ENCODE measurements around the gene ARL17B.
"Not testable (repeated sequence)": the region's sequence is repeated elsewhere in the genome, so short reads cannot be mapped to it uniquely, and the experiment has no call there.

ARL17B gene

DNA sequence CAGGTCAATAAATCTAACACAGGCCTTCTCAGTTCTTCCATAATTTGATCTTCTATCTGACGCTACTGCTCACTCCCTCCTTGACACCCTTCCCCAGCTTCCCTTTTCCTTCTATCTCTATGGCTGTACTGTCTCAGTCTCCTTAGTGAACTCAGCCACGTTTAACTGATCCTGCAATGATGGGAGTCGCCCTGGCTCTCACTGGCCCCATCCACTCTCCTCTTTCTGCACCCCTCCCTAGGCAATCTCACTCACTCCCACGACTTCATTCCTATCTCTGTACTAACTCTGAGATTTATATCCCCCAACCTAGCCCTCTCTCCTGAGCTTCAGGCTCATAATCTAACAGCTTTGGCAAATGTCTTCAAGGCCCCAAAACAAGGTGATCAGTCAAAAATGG, 7.7 kb downstream of the ARL17B start:
- H3K27me3 ChIP-seq; H3K4me1 ChIP-seq; H3K27ac ChIP-seq; H3K9ac ChIP-seq; H4K20me1 ChIP-seq; H3K4me3 ChIP-seq; H3K36me3 ChIP-seq; H3K4me2 ChIP-seq; H3K9me3 ChIP-seq (replicated peaks in 1 of 11): not testable (repeated sequence)

DNA sequence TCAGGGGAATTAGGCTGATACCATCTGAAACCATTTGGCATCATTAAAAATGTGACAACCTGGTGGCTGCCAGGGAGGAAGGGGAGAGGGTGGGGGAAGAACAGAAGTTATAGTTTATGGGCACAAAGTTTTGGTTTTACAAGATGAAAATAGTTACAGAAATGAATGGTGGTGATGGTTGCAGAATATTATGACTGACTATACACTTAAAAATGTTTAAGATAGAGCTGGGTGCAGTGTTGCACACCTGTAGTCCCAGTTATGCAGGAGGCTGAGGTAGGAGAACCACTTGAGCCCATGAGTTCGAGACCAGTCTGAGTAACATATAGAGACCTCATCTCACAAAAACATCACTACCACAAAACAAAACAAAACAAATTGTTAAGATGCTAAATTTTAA, 12.5 kb downstream of the ARL17B start:
- H3K9me3 ChIP-seq (replicated peaks in 1 of 11); H3K9ac ChIP-seq; H3K4me3 ChIP-seq; H3K27ac ChIP-seq; H3K27me3 ChIP-seq; H3K36me3 ChIP-seq; H3K4me2 ChIP-seq; H3K4me1 ChIP-seq; H4K20me1 ChIP-seq: not testable (repeated sequence)

- H3K4me3 ChIP-seq; H3K9me3 ChIP-seq (replicated peaks in 1 of 11); H3K4me2 ChIP-seq; H3K27me3 ChIP-seq; H3K36me3 ChIP-seq; H3K9ac ChIP-seq; H3K4me1 ChIP-seq; H4K20me1 ChIP-seq: not testable (repeated sequence)
- H3K27ac ChIP-seq = peak overlapping the region in 2 of 11 experiments; percentile 61 to 66; a peak in 3 of 22 replicates
These were observed 13.2 kb downstream of the ARL17B start for GRCh38 chr17:46348345-46348744.

DNA sequence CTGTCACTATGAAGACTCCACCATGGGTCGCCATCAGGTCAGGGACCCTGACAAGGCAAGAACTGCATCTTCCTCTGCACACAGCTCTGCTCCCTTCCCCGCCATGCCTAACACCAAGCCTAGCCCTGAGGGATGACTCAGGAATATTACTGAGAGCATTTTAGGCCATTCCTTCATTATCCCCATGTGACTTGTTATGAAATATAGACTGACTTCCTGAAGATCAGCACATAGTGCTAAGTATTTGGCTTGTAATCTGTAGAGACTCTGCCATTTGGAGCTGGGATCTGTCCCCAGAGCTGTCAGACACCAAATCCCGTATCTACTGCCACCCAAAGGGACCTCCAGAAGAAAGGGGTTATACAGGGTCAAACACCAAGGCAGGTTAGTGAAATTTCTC, 19.4 kb downstream of the ARL17B start:
- not testable (repeated sequence) for H3K36me3 ChIP-seq; H3K9ac ChIP-seq; H3K4me3 ChIP-seq; H3K9me3 ChIP-seq (replicated peaks in 1 of 11); H4K20me1 ChIP-seq; H3K4me2 ChIP-seq; H3K4me1 ChIP-seq; H3K27ac ChIP-seq; H3K27me3 ChIP-seq

GRCh38 chr17:46341220-46341619, 20.3 kb downstream of the ARL17B start:
- not testable (repeated sequence) for H4K20me1 ChIP-seq; H3K4me1 ChIP-seq; H3K27ac ChIP-seq; H3K9ac ChIP-seq; H3K4me2 ChIP-seq; H3K27me3 ChIP-seq; H3K9me3 ChIP-seq (replicated peaks in 1 of 11); H3K4me3 ChIP-seq; H3K36me3 ChIP-seq

DNA sequence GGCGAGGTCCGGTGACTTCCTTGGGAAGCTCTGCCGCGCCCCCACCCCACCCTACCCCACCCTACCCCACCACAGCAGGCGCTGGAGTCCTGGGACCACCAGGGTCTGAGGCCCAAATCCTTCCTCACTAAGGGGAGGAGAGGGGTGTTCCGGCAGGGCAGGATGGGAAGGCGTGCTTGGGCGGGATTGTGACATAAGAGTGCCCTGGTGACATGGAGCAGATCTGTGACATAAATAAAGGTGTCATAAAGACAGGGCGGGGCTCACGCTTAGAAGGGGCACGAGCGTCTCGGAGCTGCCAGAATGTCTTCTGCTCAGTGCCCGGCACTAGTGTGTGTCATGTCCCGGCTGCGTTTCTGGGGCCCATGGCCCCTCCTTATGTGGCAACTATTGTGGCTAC, 66.7 kb downstream of the ARL17B start, which contains the start of gene LRRC37A:
Gene LRRC37A (plus strand): TSS at position 301 of the 400 bp plus-strand sequence. CDS start 3 bp downstream, at position 304.
- H3K4me2 ChIP-seq; H3K4me3 ChIP-seq; H3K9ac ChIP-seq; H3K27me3 ChIP-seq; H3K9me3 ChIP-seq (replicated peaks in 1 of 11); H4K20me1 ChIP-seq; H3K27ac ChIP-seq; H3K36me3 ChIP-seq: not testable (repeated sequence)
- peaks cover 13 to 19% (median 17%) of the 10 kb centered on the region in 10 experiments for H3K4me1 ChIP-seq

DNA sequence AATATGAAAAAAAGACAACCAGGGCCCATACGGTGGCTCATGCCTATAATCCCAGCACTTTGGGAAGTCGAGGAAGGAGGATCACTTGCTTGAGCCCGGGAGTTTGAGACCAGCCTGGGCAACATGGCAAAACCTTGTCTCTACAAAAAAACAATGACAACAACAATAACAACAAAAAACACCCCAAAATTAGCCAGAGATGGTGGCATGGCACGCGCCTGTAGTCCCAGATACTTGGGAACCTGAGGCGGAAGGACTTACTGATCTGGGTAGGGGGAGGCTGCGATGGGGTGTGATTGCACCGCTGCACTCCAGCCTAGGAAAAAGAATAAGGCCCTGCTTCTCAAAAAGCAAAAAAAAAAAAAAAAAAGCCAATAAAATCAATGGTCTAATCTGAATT, 69.9 kb downstream of the ARL17B start:
- H3K4me3 ChIP-seq; H4K20me1 ChIP-seq; H3K36me3 ChIP-seq; H3K9me3 ChIP-seq (replicated peaks in 1 of 11); H3K27me3 ChIP-seq: not testable (repeated sequence)
- H3K4me2 ChIP-seq = peak overlapping the region; percentile 47 to 95 (median 85)
- H3K9ac ChIP-seq = peak overlapping the region; percentile 51 to 71 (median 65); a peak in 18 of 22 replicates
- peak overlapping the region; percentile 63 to 83 (median 77); a peak in 20 of 22 replicates for H3K27ac ChIP-seq
- H3K4me1 ChIP-seq = peaks cover 13 to 24% (median 19%) of the 10 kb centered on the region in 10 experiments

DNA sequence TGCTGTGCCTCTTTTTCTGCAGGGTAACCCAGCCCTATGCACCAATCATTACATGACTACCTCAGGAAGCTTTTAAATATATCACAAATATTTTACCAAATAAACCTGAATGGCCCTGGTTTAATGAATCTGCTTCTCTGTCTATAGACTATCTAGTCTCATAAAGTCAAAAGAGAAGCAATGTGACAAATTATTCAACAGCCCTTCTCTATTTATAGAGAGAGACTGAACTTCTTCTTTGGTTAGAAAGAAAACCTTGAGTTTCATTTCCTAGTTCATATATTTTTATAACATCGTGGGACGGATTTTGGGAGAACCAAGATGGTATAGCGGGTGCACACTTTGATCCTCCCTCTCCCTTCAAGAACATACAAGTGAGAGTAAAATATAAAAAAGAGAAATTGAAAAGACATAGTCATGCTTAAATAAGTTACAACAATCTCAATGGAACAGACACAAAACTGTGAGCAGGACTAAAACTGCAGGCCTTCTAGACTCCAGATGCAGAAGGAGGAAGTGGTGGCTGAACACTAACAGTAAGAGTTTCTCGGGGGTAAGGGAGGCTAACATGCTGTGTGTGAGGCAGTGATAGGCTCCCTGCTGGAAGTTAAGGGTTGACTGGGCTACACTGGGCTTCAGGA, 70.5 kb downstream of the ARL17B start:
- Histone ChIP-seq H3K4me3 (peak overlapping the region in 6 of 10 experiments; percentile 26 to 51 (median 38); a peak in 7 of 20 replicates), H3K4me2 (peak overlapping the region; percentile 47 to 95 (median 85)), H3K27ac (peak overlapping the region; percentile 63 to 83 (median 77); a peak in 21 of 22 replicates), H3K4me1 (peaks cover 13 to 24% (median 19%) of the 10 kb centered on the region in 10 experiments), H3K9ac (peak overlapping the region; percentile 51 to 71 (median 65); a peak in 21 of 22 replicates)
- H3K36me3 ChIP-seq; H3K9me3 ChIP-seq (replicated peaks in 1 of 11); H4K20me1 ChIP-seq; H3K27me3 ChIP-seq: not testable (repeated sequence)

DNA sequence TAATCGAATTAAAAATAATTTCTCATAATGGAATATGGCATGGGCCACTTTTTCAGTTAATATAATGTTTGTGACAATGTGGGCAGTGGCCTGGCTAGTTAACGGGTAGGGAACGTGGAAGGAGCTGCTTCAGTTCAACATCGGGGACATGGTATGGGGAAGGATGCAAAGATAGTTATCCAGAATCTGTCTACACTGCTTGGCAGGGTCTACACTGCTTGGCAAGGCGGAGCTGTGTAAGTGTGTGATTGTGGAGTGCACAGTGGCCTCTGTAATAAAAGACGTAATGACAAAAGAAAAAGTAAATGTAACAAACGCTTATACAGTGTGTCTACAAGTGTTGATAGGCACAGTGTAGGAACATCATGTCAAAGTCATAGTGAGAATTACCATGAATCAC, 74.0 kb downstream of the ARL17B start:
- peaks cover 13 to 24% (median 19%) of the 10 kb centered on the region in 10 experiments for H3K4me1 ChIP-seq
- not testable (repeated sequence) for H3K36me3 ChIP-seq; H3K4me2 ChIP-seq; H3K27me3 ChIP-seq; H3K27ac ChIP-seq; H3K9me3 ChIP-seq (replicated peaks in 1 of 11); H3K4me3 ChIP-seq; H3K9ac ChIP-seq; H4K20me1 ChIP-seq

DNA sequence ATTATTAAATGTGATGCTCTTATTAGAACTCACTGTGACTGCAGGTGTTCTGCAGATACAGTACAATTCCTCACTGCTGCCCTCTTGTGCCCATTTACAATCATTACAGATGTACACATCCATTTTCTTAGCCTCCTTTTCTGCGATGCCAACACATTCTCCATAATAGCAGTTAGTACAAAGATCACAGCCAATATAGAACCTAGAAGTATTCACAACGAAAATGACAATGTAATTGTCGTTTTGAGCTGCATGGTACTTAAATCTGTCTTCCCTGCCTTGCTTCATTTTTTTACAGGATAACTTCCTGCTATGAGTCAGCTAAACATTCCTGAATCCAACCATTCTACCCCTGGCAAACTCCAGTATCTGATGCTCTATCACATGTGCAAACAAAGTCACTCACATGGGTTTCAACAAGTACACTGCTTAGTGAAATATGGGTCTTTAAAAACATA, 74.8 kb downstream of the ARL17B start:
- peaks cover 12 to 22% (median 18%) of the 10 kb centered on the region in 10 experiments for H3K4me1 ChIP-seq
- H3K4me2 ChIP-seq; H3K36me3 ChIP-seq; H3K27ac ChIP-seq; H3K27me3 ChIP-seq; H3K9ac ChIP-seq; H4K20me1 ChIP-seq; H3K4me3 ChIP-seq; H3K9me3 ChIP-seq (replicated peaks in 1 of 11): not testable (repeated sequence)

GRCh38 chr17:46285500-46285899, 76.1 kb downstream of the ARL17B start:
- H3K9ac ChIP-seq; H3K9me3 ChIP-seq (replicated peaks in 1 of 11); H3K27ac ChIP-seq; H3K4me3 ChIP-seq; H3K4me2 ChIP-seq; H3K36me3 ChIP-seq; H4K20me1 ChIP-seq; H3K27me3 ChIP-seq: not testable (repeated sequence)
- peaks cover 2 to 12% (median 9%) of the 10 kb centered on the region in 10 experiments for H3K4me1 ChIP-seq

DNA sequence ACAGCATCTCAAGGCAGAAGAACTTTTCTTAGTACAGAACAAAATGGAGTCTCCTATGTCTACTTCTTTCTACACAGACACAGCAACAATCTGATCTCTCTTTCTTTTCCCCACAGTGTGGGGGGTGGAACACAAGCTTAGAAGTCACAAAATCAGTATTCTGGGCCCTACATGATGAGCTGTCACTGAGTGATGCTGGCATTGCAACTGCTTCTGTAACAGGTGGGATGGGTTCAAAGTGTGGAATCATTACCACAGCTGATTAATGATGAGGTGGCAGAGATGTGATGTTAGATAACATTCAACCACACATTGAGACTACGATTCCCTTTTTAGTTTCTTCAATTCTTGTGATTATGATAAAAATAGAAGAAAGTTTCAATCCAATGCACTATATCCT, 77.1 kb downstream of the ARL17B start:
- not testable (repeated sequence) for H3K27me3 ChIP-seq; H3K36me3 ChIP-seq; H3K4me1 ChIP-seq; H3K9me3 ChIP-seq (replicated peaks in 1 of 11); H4K20me1 ChIP-seq; H3K4me3 ChIP-seq; H3K9ac ChIP-seq; H3K4me2 ChIP-seq; H3K27ac ChIP-seq

GRCh38 chr17:46282635-46283034, 78.9 kb downstream of the ARL17B start:
- not testable (repeated sequence) for H4K20me1 ChIP-seq; H3K4me2 ChIP-seq; H3K9me3 ChIP-seq (replicated peaks in 1 of 11); H3K4me3 ChIP-seq; H3K4me1 ChIP-seq; H3K9ac ChIP-seq; H3K27me3 ChIP-seq; H3K27ac ChIP-seq; H3K36me3 ChIP-seq

GRCh38 chr17:46281336-46281735, 80.2 kb downstream of the ARL17B start:
- H3K4me2 ChIP-seq; H3K36me3 ChIP-seq; H3K27ac ChIP-seq; H3K9me3 ChIP-seq (replicated peaks in 1 of 11); H4K20me1 ChIP-seq; H3K4me3 ChIP-seq; H3K4me1 ChIP-seq; H3K27me3 ChIP-seq; H3K9ac ChIP-seq: not testable (repeated sequence)
